ENCODE data around the gene MIB1.
"Not testable (repeated sequence)": the region's sequence is repeated elsewhere in the genome, so short reads cannot be mapped to it uniquely, and the experiment has no call there.

GRCh38 chr18:21707130-21707529 lies 33.5 kb upstream of the MIB1 start:
- TF ChIP-seq CTCF, POLR2A (IDR thresholded peaks at IDR 0.05): not testable (repeated sequence)

Measured in body of pancreas (tissue), 4 donors.